GM12801 (cell line): ENCODE measurements around the gene TAF10.

Experiments
- TF ChIP-seq, protein P1 (sequence below): IDR thresholded peaks from one replicate; pipeline ENCODE4 v1.5.1; 2011; ENCODE audit warnings: control low read depth; ENCODE audit not compliant: insufficient read length; ENCODE audit errors: extremely low read depth

TAF10 gene

GRCh38 chr11:6569706-6570105 lies 42.3 kb downstream of the TAF10 start:
- TF ChIP-seq, protein P1, sequence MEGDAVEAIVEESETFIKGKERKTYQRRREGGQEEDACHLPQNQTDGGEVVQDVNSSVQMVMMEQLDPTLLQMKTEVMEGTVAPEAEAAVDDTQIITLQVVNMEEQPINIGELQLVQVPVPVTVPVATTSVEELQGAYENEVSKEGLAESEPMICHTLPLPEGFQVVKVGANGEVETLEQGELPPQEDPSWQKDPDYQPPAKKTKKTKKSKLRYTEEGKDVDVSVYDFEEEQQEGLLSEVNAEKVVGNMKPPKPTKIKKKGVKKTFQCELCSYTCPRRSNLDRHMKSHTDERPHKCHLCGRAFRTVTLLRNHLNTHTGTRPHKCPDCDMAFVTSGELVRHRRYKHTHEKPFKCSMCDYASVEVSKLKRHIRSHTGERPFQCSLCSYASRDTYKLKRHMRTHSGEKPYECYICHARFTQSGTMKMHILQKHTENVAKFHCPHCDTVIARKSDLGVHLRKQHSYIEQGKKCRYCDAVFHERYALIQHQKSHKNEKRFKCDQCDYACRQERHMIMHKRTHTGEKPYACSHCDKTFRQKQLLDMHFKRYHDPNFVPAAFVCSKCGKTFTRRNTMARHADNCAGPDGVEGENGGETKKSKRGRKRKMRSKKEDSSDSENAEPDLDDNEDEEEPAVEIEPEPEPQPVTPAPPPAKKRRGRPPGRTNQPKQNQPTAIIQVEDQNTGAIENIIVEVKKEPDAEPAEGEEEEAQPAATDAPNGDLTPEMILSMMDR: no peak

- TF ChIP-seq, protein P1: no peak
These were observed 43.7 kb downstream of the TAF10 start for GRCh38 chr11:6568191-6568918.

DNA sequence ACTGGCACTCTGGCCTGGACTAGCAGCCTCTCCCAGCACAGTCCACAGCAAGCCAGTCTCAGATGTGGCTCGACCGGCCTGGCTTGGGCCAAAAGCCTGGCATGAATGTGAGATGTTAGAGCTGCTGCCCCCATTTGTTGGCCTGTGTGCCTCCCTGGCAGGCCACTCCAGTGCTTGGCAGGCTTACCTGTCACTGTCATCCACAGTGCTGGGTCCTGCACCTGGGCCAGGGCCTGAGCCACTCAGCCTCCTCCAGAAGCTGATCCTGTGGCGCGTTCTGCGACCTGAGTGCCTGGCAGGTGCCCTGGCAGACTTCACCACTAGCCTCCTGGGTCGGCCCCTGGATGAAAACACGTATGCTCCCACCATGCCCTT lies 44.7 kb downstream of the TAF10 start:
- TF ChIP-seq, protein P1: no peak

DNA sequence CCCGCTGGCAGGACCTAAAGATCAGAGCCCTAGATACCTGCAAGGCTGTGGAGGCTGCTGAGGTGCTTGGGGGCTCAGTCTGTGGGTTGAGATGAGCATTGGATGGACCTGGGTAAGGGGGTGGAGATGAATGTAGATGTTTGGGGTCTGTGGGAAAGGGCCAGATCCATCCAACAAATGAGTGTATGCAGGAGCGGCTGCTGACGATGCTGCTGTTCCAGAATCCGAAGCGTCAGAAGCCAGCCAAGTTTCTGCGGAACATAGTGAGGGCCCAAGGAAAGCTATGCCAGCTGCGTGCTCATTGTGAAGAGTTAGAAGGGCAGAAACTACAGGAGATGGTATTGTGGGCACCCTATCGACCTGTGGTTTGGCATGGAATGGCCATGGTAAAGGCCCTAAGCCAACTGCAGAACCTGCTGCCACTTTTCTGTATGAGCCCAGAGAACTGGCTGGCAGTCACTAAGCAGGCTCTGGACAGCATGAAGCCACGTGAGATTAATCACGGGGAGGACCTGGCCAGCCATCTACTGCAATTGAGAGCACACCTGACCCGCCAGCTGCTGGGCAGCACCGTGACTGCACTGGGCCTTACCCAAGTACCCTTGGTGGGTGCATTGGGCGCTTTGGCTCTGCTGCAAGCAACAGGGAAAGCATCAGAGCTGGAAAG lies 45.2 kb downstream of the TAF10 start:
- TF ChIP-seq, protein P1: no peak

DNA sequence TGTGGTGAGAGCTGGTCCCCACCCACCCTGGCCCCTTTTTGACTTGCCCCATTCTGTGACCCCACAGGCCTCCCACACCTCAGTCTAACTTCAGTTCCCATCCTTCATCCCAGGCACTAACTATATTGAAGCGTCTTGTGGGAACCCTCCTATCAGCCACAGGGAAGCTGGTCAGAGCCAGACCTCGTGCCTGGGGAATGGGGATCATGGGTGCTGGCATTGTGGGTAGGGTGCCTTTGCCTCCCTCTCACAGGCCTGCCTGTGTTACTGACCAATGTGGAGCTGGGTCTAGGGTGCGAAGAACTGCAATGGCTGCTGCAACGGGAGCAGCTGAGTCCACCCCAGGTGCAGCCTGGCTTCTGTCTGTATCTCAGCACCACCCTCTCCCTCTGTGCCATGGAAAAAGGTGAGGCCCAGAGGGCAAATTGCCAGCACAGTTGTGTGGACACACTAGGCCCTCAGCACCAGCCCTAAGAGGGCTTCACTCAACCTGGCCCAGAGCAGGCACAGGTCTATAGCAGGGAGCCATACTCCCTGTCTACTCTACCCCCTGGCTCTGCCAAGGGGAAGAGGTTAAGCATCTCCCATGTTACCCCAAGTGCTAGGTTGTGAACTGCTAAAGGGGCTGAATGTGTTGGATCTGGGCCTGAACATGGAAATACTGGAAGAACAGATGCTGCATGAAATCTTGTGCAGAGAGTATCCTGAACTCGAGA lies 45.9 kb downstream of the TAF10 start:
- TF ChIP-seq, protein P1: no peak

GRCh38 chr11:6565325-6565724 lies 46.7 kb downstream of the TAF10 start:
- TF ChIP-seq, protein P1: no peak

DNA sequence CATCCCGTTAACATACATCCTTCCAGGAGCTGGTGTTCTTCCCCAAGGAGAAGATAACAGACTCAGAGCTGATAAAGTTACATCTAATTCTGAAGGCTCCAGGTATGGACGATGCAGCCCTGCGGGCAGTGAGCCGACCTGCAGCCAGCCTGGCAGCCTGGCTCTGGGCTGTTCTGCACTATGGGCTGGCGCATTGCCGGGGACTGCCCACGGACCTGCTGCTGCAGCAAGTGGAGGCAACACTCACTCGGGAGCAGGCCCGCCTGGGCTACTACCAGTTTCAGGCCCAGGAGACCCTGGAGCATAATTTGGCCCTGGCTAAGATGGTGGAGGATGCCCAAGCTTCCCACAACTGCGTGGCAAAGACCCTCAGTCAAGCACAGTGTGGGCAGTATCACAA lies 48.3 kb downstream of the TAF10 start:
- TF ChIP-seq, protein P1: no peak
